GM19455 (cell line): Measurements from ENCODE around the gene NUP88.

ENCODE experiments used
- ATAC-seq: cut with Tn5 transposase; IDR thresholded peaks from one replicate; pipeline ENCODE4 v1.9.1; 2021; ENCODE audit not compliant: unreplicated experiment

NUP88 gene

DNA sequence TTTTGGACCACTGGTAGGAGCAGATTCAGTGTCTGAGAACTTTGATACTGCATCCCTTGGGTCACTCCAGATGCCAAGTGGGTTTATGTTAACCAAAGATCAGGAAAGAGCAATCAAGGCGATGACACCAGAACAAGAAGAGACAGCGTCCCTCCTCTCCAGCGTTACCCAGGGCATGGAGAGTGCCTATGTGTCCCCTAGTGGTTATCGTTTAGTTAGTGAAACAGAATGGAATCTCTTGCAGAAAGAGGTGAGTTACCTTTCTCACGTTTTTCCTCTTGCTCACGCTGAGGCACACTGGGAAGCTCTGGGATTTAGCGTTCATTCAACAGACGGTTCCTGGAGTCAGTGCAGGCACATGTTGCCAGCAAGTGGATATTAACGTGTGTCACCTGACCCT lies 58.0 kb downstream of the NUP88 start:
- no peak for ATAC-seq

DNA sequence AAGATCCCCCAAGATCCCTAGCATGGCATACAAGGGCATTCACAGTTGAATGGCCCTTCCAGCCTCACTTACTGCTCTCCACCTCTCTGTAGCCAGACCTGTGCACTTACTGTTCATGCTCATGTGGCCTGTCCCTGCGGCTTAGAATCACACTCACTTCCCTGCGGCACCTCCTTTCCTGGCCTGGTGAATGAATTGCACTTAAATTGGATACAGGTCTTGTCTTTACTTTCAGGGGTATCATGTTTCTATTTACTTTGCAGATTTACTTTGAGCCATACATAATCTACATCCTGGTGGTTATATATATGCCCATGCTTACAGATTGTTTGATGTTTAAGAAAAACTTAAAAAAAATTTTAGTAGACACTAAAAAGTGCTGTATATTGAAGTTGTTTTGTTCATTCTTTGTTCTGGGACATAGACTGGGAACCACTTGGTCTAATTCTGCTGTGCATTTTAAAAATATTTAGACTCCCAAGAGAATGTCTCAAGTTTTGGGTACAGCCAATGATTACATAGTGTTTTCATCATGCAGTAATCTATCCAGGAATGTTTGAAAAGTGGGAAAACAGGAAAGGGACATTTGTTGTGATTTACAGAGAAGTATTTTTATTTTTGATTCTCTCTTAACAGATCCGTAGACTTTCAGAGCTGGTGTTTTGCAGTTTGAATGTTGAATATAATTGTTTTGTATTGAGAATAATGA lies 63.9 kb downstream of the NUP88 start:
- no peak for ATAC-seq

- ATAC-seq, result no peak
Measured at GRCh38 chr17:5354886-5355415, 64.5 kb downstream of the NUP88 start.

DNA sequence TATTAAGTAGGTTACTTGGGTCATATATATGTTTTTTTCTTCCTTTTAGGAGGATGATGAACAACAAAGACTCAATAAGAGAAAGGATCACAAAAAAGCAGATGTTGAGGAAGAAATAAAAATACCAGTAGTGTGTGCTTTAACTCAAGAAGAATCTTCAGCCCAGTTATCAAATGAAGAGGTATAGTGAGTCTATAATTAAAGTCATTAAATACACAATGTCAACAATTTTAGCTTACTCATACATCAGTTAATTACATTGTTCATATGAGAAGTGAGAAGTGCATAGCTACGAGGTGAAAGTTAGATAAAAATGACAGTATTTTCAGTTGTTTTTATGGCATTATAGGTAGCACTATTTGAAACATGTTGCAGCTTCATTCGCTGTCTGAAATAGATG lies 65.2 kb downstream of the NUP88 start:
- ATAC-seq, result no peak

DNA sequence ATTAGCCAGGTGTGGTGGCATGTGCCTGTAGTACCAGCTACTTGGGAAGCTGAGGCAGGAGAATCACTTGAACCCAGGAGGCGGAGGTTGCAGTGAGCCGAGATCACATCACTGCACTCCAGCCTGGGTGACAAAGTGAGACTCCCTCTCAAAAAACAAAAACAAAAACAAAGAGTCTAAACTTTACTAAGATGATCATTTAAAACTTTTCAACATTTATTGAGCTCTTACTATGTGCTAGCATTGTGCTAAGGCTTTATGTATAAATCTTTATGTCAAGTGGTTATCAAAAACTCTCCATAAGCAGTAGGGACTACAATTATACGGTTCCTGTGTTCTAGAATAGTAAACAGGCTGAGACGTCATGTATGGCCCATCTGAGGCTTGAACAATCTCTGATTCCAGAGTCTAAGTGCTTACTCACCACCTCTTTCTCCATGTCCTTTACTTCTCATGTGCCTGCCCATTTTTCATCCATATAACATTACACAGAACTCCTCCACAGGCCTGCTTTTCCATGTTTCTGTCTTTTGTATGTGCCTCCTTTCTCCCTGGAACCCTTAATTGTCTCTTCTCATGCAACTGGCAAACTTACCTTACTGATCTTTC lies 66.7 kb downstream of the NUP88 start:
- no peak for ATAC-seq

DNA sequence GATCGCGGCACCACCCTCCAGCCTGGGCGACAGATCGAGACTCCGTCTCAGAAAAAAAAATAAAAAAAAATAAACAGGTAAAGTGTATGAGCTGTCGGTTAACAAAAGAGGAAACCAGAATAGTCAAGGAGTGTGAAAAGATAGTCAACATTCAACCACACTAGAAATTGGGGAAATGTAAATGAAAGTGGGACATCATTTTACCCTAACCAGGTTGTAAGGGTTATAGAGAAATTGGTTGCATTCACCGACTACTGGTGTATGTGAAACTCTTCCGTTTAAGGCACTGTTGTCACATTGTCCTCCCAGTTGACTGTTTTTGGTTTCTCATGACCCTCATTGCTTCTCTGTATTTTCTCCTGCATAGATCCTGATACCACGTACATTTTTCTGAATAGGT lies 74.5 kb downstream of the NUP88 start:
- no peak for ATAC-seq
